ENCODE data around the gene TMEM213.

DNA sequence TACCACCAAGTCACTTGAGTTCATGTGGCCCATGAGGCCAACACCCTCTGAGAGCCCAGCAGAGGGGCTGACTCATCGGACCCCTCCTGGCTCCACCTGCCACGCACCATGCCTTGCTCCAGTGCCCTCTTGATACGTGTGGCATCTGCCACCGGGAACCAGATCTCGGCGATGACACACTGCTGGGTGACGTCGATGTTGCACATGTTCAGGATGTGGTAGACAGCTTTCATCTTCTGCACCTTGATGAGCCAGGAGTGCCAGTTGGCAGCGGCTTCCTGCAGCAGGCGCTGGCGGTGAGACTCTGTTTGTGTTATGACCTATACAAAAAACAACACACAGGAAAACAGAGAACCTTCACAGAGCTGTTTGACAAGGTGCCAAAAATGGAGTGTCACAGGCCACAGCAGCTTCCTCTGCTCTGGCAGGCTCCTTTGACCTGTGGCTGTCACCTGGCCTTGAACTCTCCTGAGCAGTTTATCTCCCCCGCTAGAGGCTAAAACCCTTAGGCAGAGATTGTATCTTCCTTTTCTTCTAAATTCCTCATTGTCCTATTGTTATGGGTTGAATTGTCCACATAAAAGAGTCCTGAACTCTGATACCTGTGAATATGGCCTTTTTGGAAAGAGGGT lies 45.2 kb upstream of the TMEM213 start:
- TF ChIP-seq EZH2 (optimal IDR thresholded peaks at IDR 0.05; ENCODE audit: low read depth, low read length) = no peak
- no peak for TF ChIP-seq EZH2phosphoT487 (IDR thresholded peaks at IDR 0.05; ENCODE audit: low read length)
